ENCODE data around the gene JOSD1.

The JOSD1 gene

GRCh38 chr22:38737302-38738060, 36.7 kb upstream of the JOSD1 start:
- TF ChIP-seq, protein P1, sequence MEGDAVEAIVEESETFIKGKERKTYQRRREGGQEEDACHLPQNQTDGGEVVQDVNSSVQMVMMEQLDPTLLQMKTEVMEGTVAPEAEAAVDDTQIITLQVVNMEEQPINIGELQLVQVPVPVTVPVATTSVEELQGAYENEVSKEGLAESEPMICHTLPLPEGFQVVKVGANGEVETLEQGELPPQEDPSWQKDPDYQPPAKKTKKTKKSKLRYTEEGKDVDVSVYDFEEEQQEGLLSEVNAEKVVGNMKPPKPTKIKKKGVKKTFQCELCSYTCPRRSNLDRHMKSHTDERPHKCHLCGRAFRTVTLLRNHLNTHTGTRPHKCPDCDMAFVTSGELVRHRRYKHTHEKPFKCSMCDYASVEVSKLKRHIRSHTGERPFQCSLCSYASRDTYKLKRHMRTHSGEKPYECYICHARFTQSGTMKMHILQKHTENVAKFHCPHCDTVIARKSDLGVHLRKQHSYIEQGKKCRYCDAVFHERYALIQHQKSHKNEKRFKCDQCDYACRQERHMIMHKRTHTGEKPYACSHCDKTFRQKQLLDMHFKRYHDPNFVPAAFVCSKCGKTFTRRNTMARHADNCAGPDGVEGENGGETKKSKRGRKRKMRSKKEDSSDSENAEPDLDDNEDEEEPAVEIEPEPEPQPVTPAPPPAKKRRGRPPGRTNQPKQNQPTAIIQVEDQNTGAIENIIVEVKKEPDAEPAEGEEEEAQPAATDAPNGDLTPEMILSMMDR (IDR thresholded peaks at IDR 0.05; ENCODE audit: low read depth, low read length, missing control alignments): no peak
- H3K4me3 ChIP-seq (ENCODE audit: low read depth, low read length): no peak overlapping the region
- no peak for DNase-seq (ENCODE audit: low read depth)

GRCh38 chr22:38736257-38736570, 35.5 kb upstream of the JOSD1 start:
- TF ChIP-seq, protein P1 (IDR thresholded peaks at IDR 0.05; ENCODE audit: low read depth, low read length, missing control alignments): no peak
- no peak for DNase-seq (ENCODE audit: low read depth)
- H3K4me3 ChIP-seq (ENCODE audit: low read depth, low read length): no peak overlapping the region

DNA sequence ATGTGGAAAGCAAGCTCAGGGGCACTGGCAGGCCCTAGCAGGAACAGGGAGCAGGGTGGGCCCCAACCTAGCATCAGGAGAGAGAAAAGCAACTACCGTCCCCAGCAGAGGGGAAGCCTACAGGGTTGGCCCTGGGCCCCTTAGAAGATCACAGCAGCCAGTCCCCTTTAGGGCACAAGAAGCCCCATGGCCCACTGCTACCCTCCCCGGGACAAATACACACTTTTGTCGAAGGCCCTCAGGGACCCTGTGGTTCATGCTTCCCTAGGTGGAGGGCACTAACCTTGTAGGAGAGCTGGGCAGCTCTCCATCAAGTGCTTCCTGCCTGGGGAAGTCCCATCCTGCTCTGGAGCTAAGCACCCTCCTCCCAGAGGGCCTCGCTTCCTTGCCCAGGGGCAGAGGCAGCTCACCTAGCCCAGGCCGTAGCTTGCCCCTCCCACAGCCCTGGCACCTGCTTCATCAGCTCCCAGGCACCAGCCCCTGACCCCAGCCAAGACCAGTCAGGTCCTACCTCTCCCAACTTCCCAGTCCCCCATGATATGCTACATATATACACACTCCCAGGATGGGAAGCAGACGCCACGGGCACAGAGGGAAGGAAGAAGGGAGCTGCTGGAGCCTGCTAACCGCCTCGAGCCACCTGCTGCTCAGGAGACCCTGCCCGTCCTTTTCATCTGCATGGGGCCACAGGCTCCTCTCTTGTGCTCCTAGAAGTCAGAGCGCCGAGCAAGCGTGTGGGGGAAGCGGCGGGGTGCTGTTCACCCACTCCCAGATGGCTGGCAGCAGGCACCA, 34.9 kb upstream of the JOSD1 start:
- no peak overlapping the region for H3K4me3 ChIP-seq (ENCODE audit: low read depth, low read length)
- TF ChIP-seq, protein P1 (IDR thresholded peaks at IDR 0.05; ENCODE audit: low read depth, low read length, missing control alignments): no peak
- no peak for DNase-seq (ENCODE audit: low read depth)

DNA sequence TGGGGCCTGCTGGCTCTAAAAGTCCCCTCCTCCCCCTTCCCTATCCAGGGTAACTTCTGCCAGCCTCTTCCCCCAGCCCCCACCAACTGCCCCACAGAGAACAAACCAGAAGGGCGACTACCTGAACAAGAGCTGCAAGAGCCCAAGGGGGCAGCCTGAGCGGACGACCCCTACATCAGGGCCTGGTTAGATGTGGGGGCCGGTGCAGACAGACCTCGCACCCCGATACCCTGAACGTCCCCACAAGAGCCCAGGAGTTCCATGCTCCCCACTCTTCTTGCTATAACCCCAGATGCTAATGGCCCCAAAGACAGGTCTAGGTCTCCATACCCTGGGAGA, 34.4 kb upstream of the JOSD1 start:
- TF ChIP-seq, protein P1 (IDR thresholded peaks at IDR 0.05; ENCODE audit: low read depth, low read length, missing control alignments): no peak
- DNase-seq (ENCODE audit: low read depth): no peak
- H3K4me3 ChIP-seq (ENCODE audit: low read depth, low read length): no peak overlapping the region

GRCh38 chr22:38734421-38735100, 33.8 kb upstream of the JOSD1 start:
- no peak overlapping the region for H3K4me3 ChIP-seq (ENCODE audit: low read depth, low read length)
- TF ChIP-seq, protein P1 (IDR thresholded peaks at IDR 0.05; ENCODE audit: low read depth, low read length, missing control alignments): no peak
- no peak for DNase-seq (ENCODE audit: low read depth)

GRCh38 chr22:38733724-38734381, 33.1 kb upstream of the JOSD1 start:
- TF ChIP-seq, protein P1 (IDR thresholded peaks at IDR 0.05; ENCODE audit: low read depth, low read length, missing control alignments): no peak
- H3K4me3 ChIP-seq (ENCODE audit: low read depth, low read length): no peak overlapping the region
- DNase-seq (ENCODE audit: low read depth): no peak
